Prostate gland (tissue), 2 donors: ENCODE measurements around the gene CCDC183.

Source experiments
- POLR2AphosphoS5 ChIP-seq: sonication (generic); formaldehyde crosslinking; IDR thresholded peaks from one replicate; pipeline ENCODE4 v1.6.1; 2017; ENCODE audit warnings: antibody characterized with exemption
- TF ChIP-seq, protein P1 (sequence below), 4 experiments: fragments of 200-600 bp in 2 of 4; fragments of 450-650 bp in 2 of 4; sonication (generic) in 2 of 4; IDR thresholded peaks; 1 replicate in 3 of 4; 2 replicates in 1 of 4; pipeline ENCODE4 v1.5.1; 2016 to 2019; ENCODE audit warnings: antibody characterized with exemption in 4 of 4, mild to moderate bottlenecking in 2 of 4, moderate library complexity in 2 of 4

DNA sequence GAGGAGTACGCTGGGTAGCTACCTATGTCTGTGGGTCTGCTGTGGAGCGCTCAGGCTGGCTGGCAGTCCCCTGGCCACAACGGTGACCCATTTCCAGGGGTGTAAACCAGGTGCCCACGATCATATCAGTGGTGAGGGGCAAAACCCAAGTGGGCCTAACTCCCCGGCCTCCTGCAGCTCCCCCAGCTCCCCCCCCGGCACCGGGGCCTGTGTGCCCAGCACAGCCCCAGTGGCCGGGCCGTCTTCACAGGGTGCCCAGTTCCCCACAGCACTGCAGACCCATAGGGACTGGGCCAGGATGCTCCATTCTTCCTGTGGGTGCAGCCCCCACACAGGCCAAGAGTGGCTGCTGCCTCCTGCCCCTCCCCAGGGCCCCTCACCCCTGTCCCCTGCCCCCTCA lies 37.1 kb upstream of the CCDC183 start:
- TF ChIP-seq, protein P1, sequence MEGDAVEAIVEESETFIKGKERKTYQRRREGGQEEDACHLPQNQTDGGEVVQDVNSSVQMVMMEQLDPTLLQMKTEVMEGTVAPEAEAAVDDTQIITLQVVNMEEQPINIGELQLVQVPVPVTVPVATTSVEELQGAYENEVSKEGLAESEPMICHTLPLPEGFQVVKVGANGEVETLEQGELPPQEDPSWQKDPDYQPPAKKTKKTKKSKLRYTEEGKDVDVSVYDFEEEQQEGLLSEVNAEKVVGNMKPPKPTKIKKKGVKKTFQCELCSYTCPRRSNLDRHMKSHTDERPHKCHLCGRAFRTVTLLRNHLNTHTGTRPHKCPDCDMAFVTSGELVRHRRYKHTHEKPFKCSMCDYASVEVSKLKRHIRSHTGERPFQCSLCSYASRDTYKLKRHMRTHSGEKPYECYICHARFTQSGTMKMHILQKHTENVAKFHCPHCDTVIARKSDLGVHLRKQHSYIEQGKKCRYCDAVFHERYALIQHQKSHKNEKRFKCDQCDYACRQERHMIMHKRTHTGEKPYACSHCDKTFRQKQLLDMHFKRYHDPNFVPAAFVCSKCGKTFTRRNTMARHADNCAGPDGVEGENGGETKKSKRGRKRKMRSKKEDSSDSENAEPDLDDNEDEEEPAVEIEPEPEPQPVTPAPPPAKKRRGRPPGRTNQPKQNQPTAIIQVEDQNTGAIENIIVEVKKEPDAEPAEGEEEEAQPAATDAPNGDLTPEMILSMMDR (IDR thresholded peaks at IDR 0.05): no peak
- no peak for TF ChIP-seq POLR2AphosphoS5
